ENCODE data around the gene ROBO2.

ROBO2 gene

GRCh38 chr3:77271711-77272110, 231.8 kb downstream of the ROBO2 start:
- no peak for TF ChIP-seq GABPA (IDR thresholded peaks at IDR 0.05; ENCODE audit: low read depth)
- no peak for TF ChIP-seq SPI1 (IDR thresholded peaks at IDR 0.05; ENCODE audit: borderline replicate concordance, low read depth)
- no peak for TF ChIP-seq CTCF (IDR thresholded peaks at IDR 0.05; ENCODE audit: insufficient read depth, low read length)
- H3K4me3 ChIP-seq (replicated peaks; ENCODE audit: insufficient read depth, low read length): no peak overlapping the region
- H3K27ac ChIP-seq (replicated peaks): no peak overlapping the region
- no peaks in the 10 kb centered on the region for H3K27me3 ChIP-seq (ENCODE audit: insufficient read depth, poor library complexity, severe bottlenecking)
- no peak for DNase-seq (ENCODE audit: low read depth in 1 of 2, low spot score in 1 of 2)

- Histone ChIP-seq H3K4me3 (replicated peaks; ENCODE audit: insufficient read depth, low read length) (no peak overlapping the region), H3K27me3 (ENCODE audit: insufficient read depth, poor library complexity, severe bottlenecking) (no peaks in the 10 kb centered on the region), H3K27ac (replicated peaks) (no peak overlapping the region)
- no peak for TF ChIP-seq REST (IDR thresholded peaks at IDR 0.05; ENCODE audit: insufficient replicate concordance, low read depth)
- no peak for TF ChIP-seq POLR2AphosphoS5 (IDR thresholded peaks at IDR 0.05; ENCODE audit: low read depth)
- no peak for TF ChIP-seq CTCF (IDR thresholded peaks at IDR 0.05; ENCODE audit: insufficient read depth, low read length)
- no peak for TF ChIP-seq SPI1 (IDR thresholded peaks at IDR 0.05; ENCODE audit: borderline replicate concordance, low read depth)
- no peak for TF ChIP-seq GABPA (IDR thresholded peaks at IDR 0.05; ENCODE audit: low read depth)
- DNase-seq (ENCODE audit: low read depth in 1 of 2, low spot score in 1 of 2): no peak
Observed at GRCh38 chr3:77279276-77279675, 239.4 kb downstream of the ROBO2 start.

GRCh38 chr3:77281721-77282120, 241.8 kb downstream of the ROBO2 start:
- no peak for DNase-seq (ENCODE audit: low read depth in 1 of 2, low spot score in 1 of 2)
- Histone ChIP-seq H3K4me3 (replicated peaks; ENCODE audit: insufficient read depth, low read length) (no peak overlapping the region), H3K27me3 (ENCODE audit: insufficient read depth, poor library complexity, severe bottlenecking) (no peaks in the 10 kb centered on the region), H3K27ac (replicated peaks) (no peak overlapping the region)
- no peak for TF ChIP-seq REST (IDR thresholded peaks at IDR 0.05; ENCODE audit: insufficient replicate concordance, low read depth)
- no peak for TF ChIP-seq SPI1 (IDR thresholded peaks at IDR 0.05; ENCODE audit: borderline replicate concordance, low read depth)
- no peak for TF ChIP-seq CTCF (IDR thresholded peaks at IDR 0.05; ENCODE audit: insufficient read depth, low read length)
- TF ChIP-seq GABPA (IDR thresholded peaks at IDR 0.05; ENCODE audit: low read depth): no peak
- TF ChIP-seq POLR2AphosphoS5 (IDR thresholded peaks at IDR 0.05; ENCODE audit: low read depth): no peak

GRCh38 chr3:77283108-77283507, 243.2 kb downstream of the ROBO2 start:
- TF ChIP-seq GABPA (IDR thresholded peaks at IDR 0.05; ENCODE audit: low read depth) (no peak), SPI1 (IDR thresholded peaks at IDR 0.05; ENCODE audit: borderline replicate concordance, low read depth) (no peak), REST (IDR thresholded peaks at IDR 0.05; ENCODE audit: insufficient replicate concordance, low read depth) (no peak), POLR2AphosphoS5 (IDR thresholded peaks at IDR 0.05; ENCODE audit: low read depth) (no peak), CTCF (IDR thresholded peaks at IDR 0.05; ENCODE audit: insufficient read depth, low read length) (no peak)
- H3K27ac ChIP-seq (replicated peaks): no peak overlapping the region
- no peaks in the 10 kb centered on the region for H3K27me3 ChIP-seq (ENCODE audit: insufficient read depth, poor library complexity, severe bottlenecking)
- no peak overlapping the region for H3K4me3 ChIP-seq (replicated peaks; ENCODE audit: insufficient read depth, low read length)
- DNase-seq (ENCODE audit: low read depth in 1 of 2, low spot score in 1 of 2): no peak
